K562 (cell line): ENCODE results near the gene AGPAT2. TPM values are rescaled to one million over a fixed set of nuclear protein-coding genes. Genes with fewer than 3 reads are reported as not detected.

Source experiments
- ATAC-seq: fragments of 200-7000 bp; cut with Tn5 transposase; 3 replicates; pipeline ENCODE4 v1.9.1; 2020; ENCODE audit warnings: moderate library complexity
- BruUV-seq: library from RNA; stranded (reverse); fragments of 400-500 nt; replicated peaks from 2 replicates; lab custom pipeline; 2021; lab: Mats Ljungman, UMichigan
- CTCF ChIA-PET: fragments of 300-600 bp; formaldehyde crosslinking; extraction: SDS; loops from one replicate; lab custom pipeline; 2021; ENCODE audit warnings: low intra/inter-chr PET ratio; lab: Yijun Ruan, JAX
- POLR2A ChIA-PET: fragments of 300-600, 350-650 bp; sonication (Branson Sonifier 250); formaldehyde crosslinking; extraction: SDS; loops from one replicate; lab custom pipeline; 2021; ENCODE audit warnings: antibody characterized with exemption, inconsistent platforms; lab: Yijun Ruan, JAX
- DNase-seq, 4 experiments: peaks; one replicate each; pipeline versions ENCODE4 v3.0.0 to v3.0.0-alpha.2; 2011 to 2018; ENCODE audit warnings: low spot score in 3 of 4, mixed read lengths in 3 of 4; ENCODE audit errors: extremely low read depth in 1 of 4
- FAIRE-seq: peaks from 2 replicates; lab custom pipeline; 2011; peaks lifted over from hg19 to GRCh38; lab: Jason Lieb, UNC
- H2AFZ ChIP-seq: 2 replicates; pipeline ENCODE4 v1.6.0; 2011; ENCODE audit warnings: low read depth, low read length, control low read depth, inconsistent platforms
- H3K27ac ChIP-seq: fragments of 200-600 bp; 3 replicates; pipeline ENCODE4 v1.8.0; 2011; ENCODE audit warnings: low read depth, mild to moderate bottlenecking, control low read depth, inconsistent platforms, low read length, moderate library complexity, mixed read lengths; ENCODE audit errors: extremely low read depth
- H3K27me3 ChIP-seq, 2 experiments: fragments of 300-600 bp in 1 of 2; 2 replicates in 1 of 2; 3 replicates in 1 of 2; pipeline versions ENCODE4 v1.6.0 to v1.8.0; 2011; ENCODE audit warnings: inconsistent platforms in 2 of 2, low read length in 2 of 2, mild to moderate bottlenecking in 1 of 2, mixed read lengths in 1 of 2, moderate library complexity in 1 of 2; ENCODE audit not compliant: control insufficient read depth in 2 of 2, insufficient read depth in 2 of 2
- H3K36me3 ChIP-seq: fragments of 300-600 bp; 3 replicates; pipeline ENCODE4 v1.8.0; 2011; ENCODE audit warnings: mild to moderate bottlenecking, low read length, inconsistent platforms; ENCODE audit not compliant: control insufficient read depth, insufficient read depth
- H3K4me1 ChIP-seq, 2 experiments: fragments of 200-600 bp in 1 of 2; replicated peaks in 1 of 2; 2 replicates in 1 of 2; 3 replicates in 1 of 2; pipeline versions ENCODE4 v1.5.1 to v1.8.0; 2011; ENCODE audit warnings: inconsistent platforms in 2 of 2, low read length in 2 of 2, mild to moderate bottlenecking in 1 of 2, mixed read lengths in 1 of 2, moderate library complexity in 1 of 2; ENCODE audit not compliant: control insufficient read depth in 2 of 2, insufficient read depth in 2 of 2
- H3K4me2 ChIP-seq: 2 replicates; pipeline ENCODE4 v1.6.1; 2011; ENCODE audit warnings: low read length, control low read depth, inconsistent platforms, mixed read lengths; ENCODE audit not compliant: insufficient read depth
- H3K4me3 ChIP-seq: fragments of 200-600 bp; sonication (generic), shearing (Covaris generic); 2 replicates; pipeline ENCODE4 v1.5.1; 2016; ENCODE audit warnings: control low read depth, inconsistent platforms
- H3K79me2 ChIP-seq: fragments of 200-600 bp; 3 replicates; pipeline ENCODE4 v1.8.0; 2011; ENCODE audit warnings: low read length, inconsistent platforms; ENCODE audit not compliant: control insufficient read depth, insufficient read depth
- H3K9ac ChIP-seq, 2 experiments: 2 replicates each; pipeline versions ENCODE4 v1.6.0 to v1.6.1; 2011; ENCODE audit warnings: low read depth in 2 of 2, low read length in 2 of 2, control low read depth in 1 of 2, inconsistent platforms in 1 of 2, mild to moderate bottlenecking in 1 of 2, mixed read lengths in 1 of 2; ENCODE audit not compliant: insufficient read depth in 1 of 2
- H3K9me1 ChIP-seq: one replicate; pipeline ENCODE4 v1.6.0; 2011; ENCODE audit warnings: inconsistent platforms, mild to moderate bottlenecking, low read length, moderate library complexity; ENCODE audit not compliant: control insufficient read depth, insufficient read depth
- H3K9me3 ChIP-seq: replicated peaks from 2 replicates; pipeline ENCODE4 v1.5.1; 2011; ENCODE audit warnings: low read depth, low read length, inconsistent platforms; ENCODE audit not compliant: control insufficient read depth, insufficient read depth
- H4K20me1 ChIP-seq: replicated peaks from 2 replicates; pipeline ENCODE4 v1.6.1; 2011; ENCODE audit warnings: low read length, inconsistent platforms, mixed read lengths; ENCODE audit not compliant: control insufficient read depth, insufficient read depth
- CBX3 ChIP-seq, 2 experiments: IDR thresholded peaks; 1 replicate in 1 of 2; 2 replicates in 1 of 2; pipeline ENCODE4 v1.6.1; 2012; ENCODE audit warnings: inconsistent platforms in 2 of 2, low read length in 2 of 2, borderline replicate concordance in 1 of 2, control low read depth in 1 of 2
- CREB1 ChIP-seq, 2 experiments: sonication (generic) in 1 of 2; formaldehyde crosslinking in 1 of 2; IDR thresholded peaks; 2 replicates each; pipeline versions ENCODE4 v1.6.1 to v1.8.0; 2012 to 2022; ENCODE audit warnings: inconsistent platforms in 1 of 2, mild to moderate bottlenecking in 1 of 2, missing genetic modification reagents in 1 of 2, moderate library complexity in 1 of 2
- DEAF1 ChIP-seq: fragments of 450-650 bp; formaldehyde crosslinking; IDR thresholded peaks from 2 replicates; pipeline ENCODE4 v1.4.0; 2020; ENCODE audit warnings: mild to moderate bottlenecking, moderate library complexity
- ETV1 ChIP-seq: fragments of 450-650 bp; conservative IDR thresholded peaks from 2 replicates; pipeline ENCODE4 v1.6.1; 2016; ENCODE audit warnings: missing genetic modification characterization, control low read depth, low read depth, missing compliant biosample characterization
- KLF6 ChIP-seq: fragments of 250-450 bp; sonication (Bioruptor Pico); IDR thresholded peaks from 2 replicates; pipeline ENCODE4 v1.4.0; 2020; ENCODE audit warnings: mild to moderate bottlenecking, moderate library complexity, borderline replicate concordance
- RAD51 ChIP-seq: fragments of 450-650 bp; IDR thresholded peaks from 2 replicates; pipeline ENCODE4 v1.7.1; 2016; ENCODE audit warnings: low read depth, mild to moderate bottlenecking, borderline replicate concordance
- RBM34 ChIP-seq: fragments of 200-400 bp; formaldehyde crosslinking; IDR thresholded peaks from 2 replicates; pipeline ENCODE4 v1.6.1; 2018; ENCODE audit warnings: low read length, borderline replicate concordance; ENCODE audit not compliant: insufficient read depth
- RUNX1 ChIP-seq: sonication (generic); IDR thresholded peaks from 2 replicates; pipeline ENCODE4 v1.6.1; 2016; ENCODE audit warnings: antibody characterized with exemption, low read depth
- SUPT5H ChIP-seq: fragments of 450-650 bp; IDR thresholded peaks from 2 replicates; pipeline ENCODE4 v1.6.1; 2016
- USF1 ChIP-seq: sonication (generic); formaldehyde crosslinking; IDR thresholded peaks from 2 replicates; pipeline ENCODE4 v1.9.0; 2022; ENCODE audit warnings: mild to moderate bottlenecking, missing genetic modification reagents
- ZNF77 ChIP-seq: fragments of 250-450 bp; sonication (Bioruptor Pico); IDR thresholded peaks from 2 replicates; pipeline ENCODE4 v1.5.0; 2020
- WGBS: fragments of 100-300 bp; shearing (Covaris generic); methylation state at CpG from one replicate; pipeline ENCODE4 v1.1.6; 2016; ENCODE audit warnings: low coverage, mixed read lengths; ENCODE audit not compliant: insufficient coverage; ENCODE audit errors: missing lambda C conversion rate; 5-methylcytosine and 5-hydroxymethylcytosine counted together
- in situ Hi-C: fragments of 300-500 bp; cut with MboI; formaldehyde crosslinking; loops from 4 replicates; pipeline ENCODE4 v1.15.0; 2018; ENCODE audit warnings: inconsistent platforms, mixed read lengths
- intact Hi-C: fragments of 100-400 bp; cut with micrococcal nuclease; formaldehyde crosslinking; loops from 2 replicates; pipeline ENCODE4 v1.14.2; 2022
- polyA plus RNA-seq, 8 experiments: library from polyadenylated mRNA; depleted of rRNA in 4 of 8; stranded (reverse) in 5 of 8; unstranded in 3 of 8; fragments of >200 nt; fragmentation: Nextera tagmentation in 2 of 8; fragmentation: Illumina TruSeq in 1 of 8; extraction: Ambion mirVana in 2 of 8; extraction: Trizol in 1 of 8; gene quantifications; 2 replicates each; pipeline versions ENCODE4 v1.2.1 to v1.2.3, GENCODE V29; 2011 to 2014; ENCODE audit warnings: inconsistent platforms in 1 of 8, missing spikeins in 1 of 8
- total RNA-seq, 7 experiments: library from RNA; depleted of rRNA in 6 of 7; stranded (reverse); fragments of >200 nt in 6 of 7; fragmentation: Illumina TruSeq in 2 of 7; extraction: Trizol in 2 of 7; gene quantifications; 2 replicates each; pipeline versions ENCODE4 v1.2.1 to v1.2.3, GENCODE V29; 2011 to 2021; ENCODE audit warnings: low replicate concordance in 1 of 7
- TF ChIP-seq, protein P1 (sequence below): fragments of 250-450 bp; sonication (Bioruptor Pico); IDR thresholded peaks from 2 replicates; pipeline ENCODE4 v1.4.0; 2020; ENCODE audit warnings: mild to moderate bottlenecking, moderate library complexity
- TF ChIP-seq, protein P2 (sequence below): fragments of 450-650 bp; IDR thresholded peaks from 2 replicates; pipeline ENCODE4 v1.7.0; 2016; ENCODE audit warnings: borderline replicate concordance
- TF ChIP-seq, protein P3 (sequence below): sonication (generic); formaldehyde crosslinking; IDR thresholded peaks from 2 replicates; pipeline ENCODE4 v1.9.0; 2022; ENCODE audit warnings: mild to moderate bottlenecking, missing genetic modification reagents

AGPAT2 gene
- total and polyA plus RNA-seq, 9 of the 15 experiments (the other 6 are each of a cell fraction or from before 2014, with no cell fraction given) = 0.13 to 54.5 (median 23.9) TPM

- Histone ChIP-seq H3K4me2 (peak overlapping the region; percentile 38; the same call in 1 of the 2 replicates), H3K9me3 (no peaks in the 10 kb centered on the region), H3K9ac (peak overlapping the region in 1 of 2 experiments; percentile 94; a peak in 2 of 4 replicates), H4K20me1 (no peaks in the 10 kb centered on the region), H3K36me3 (no peaks in the 10 kb centered on the region), H3K27ac (no peak overlapping the region), H3K4me3 (no peak overlapping the region), H3K79me2 (peaks cover 31% of the 10 kb centered on the region), H2AFZ (peak overlapping the region; percentile 57), H3K9me1 (no peaks in the 10 kb centered on the region), H3K4me1 (peaks cover 38 to 62% of the 10 kb centered on the region in 2 experiments), H3K27me3 (no peaks in the 10 kb centered on the region)
- in situ Hi-C loops = loop anchor here (25.0 kb wide), 1 partner anchor 307 kb away; the partner anchor contains the start of gene GPSM1
- BruUV-seq = no TSS peak
- 17% methylated on average over 14 of the region's 15 CpGs for WGBS
- CTCF ChIA-PET = interaction anchor here (0.6 to 1.9 kb wide), 4 partner anchors 10 to 305 kb away, joined by 3 to 11 read pairs (median 6); no protein-coding TSS in a partner anchor
- POLR2A ChIA-PET = interaction anchor here (0.6 to 1.1 kb wide), 3 partner anchors 10 to 61 kb away, joined by 3 read pairs; no protein-coding TSS in a partner anchor
- intact Hi-C loops = loop anchor here (2.0 kb wide), 1 partner anchor 13 kb away; no protein-coding TSS in a partner anchor
- ATAC-seq = no peak
- FAIRE-seq = no peak
- DNase-seq = peak in 3 of 4 experiments; percentile 87 to 95 (median 93)
- no peak for TF ChIP-seq ZNF77 (CRISPR knock-in tag)
- TF ChIP-seq DEAF1 (CRISPR knock-in tag) = no peak
- no peak for TF ChIP-seq SUPT5H
- TF ChIP-seq, protein P1, sequence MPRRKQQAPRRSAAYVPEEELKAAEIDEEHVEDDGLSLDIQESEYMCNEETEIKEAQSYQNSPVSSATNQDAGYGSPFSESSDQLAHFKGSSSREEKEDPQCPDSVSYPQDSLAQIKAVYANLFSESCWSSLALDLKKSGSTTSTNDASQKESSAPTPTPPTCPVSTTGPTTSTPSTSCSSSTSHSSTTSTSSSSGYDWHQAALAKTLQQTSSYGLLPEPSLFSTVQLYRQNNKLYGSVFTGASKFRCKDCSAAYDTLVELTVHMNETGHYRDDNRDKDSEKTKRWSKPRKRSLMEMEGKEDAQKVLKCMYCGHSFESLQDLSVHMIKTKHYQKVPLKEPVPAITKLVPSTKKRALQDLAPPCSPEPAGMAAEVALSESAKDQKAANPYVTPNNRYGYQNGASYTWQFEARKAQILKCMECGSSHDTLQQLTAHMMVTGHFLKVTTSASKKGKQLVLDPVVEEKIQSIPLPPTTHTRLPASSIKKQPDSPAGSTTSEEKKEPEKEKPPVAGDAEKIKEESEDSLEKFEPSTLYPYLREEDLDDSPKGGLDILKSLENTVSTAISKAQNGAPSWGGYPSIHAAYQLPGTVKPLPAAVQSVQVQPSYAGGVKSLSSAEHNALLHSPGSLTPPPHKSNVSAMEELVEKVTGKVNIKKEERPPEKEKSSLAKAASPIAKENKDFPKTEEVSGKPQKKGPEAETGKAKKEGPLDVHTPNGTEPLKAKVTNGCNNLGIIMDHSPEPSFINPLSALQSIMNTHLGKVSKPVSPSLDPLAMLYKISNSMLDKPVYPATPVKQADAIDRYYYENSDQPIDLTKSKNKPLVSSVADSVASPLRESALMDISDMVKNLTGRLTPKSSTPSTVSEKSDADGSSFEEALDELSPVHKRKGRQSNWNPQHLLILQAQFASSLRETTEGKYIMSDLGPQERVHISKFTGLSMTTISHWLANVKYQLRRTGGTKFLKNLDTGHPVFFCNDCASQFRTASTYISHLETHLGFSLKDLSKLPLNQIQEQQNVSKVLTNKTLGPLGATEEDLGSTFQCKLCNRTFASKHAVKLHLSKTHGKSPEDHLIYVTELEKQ = no peak
- TF ChIP-seq ETV1 (tag) = no peak
- TF ChIP-seq, protein P2, sequence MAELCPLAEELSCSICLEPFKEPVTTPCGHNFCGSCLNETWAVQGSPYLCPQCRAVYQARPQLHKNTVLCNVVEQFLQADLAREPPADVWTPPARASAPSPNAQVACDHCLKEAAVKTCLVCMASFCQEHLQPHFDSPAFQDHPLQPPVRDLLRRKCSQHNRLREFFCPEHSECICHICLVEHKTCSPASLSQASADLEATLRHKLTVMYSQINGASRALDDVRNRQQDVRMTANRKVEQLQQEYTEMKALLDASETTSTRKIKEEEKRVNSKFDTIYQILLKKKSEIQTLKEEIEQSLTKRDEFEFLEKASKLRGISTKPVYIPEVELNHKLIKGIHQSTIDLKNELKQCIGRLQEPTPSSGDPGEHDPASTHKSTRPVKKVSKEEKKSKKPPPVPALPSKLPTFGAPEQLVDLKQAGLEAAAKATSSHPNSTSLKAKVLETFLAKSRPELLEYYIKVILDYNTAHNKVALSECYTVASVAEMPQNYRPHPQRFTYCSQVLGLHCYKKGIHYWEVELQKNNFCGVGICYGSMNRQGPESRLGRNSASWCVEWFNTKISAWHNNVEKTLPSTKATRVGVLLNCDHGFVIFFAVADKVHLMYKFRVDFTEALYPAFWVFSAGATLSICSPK = no peak
- TF ChIP-seq KLF6 = no peak
- TF ChIP-seq RUNX1 = no peak
- no peak for TF ChIP-seq CREB1 (IDR thresholded peaks at IDR 0.05)
- TF ChIP-seq CREB1 (CRISPR knock-in tag; IDR thresholded peaks at IDR 0.05) = 0 out of 2 replicates have a peak, but pooled peaks have one; percentile 0
- no peak for TF ChIP-seq RBM34
- TF ChIP-seq USF1 (CRISPR knock-in tag) = peak; percentile 88
- TF ChIP-seq, protein P3, sequence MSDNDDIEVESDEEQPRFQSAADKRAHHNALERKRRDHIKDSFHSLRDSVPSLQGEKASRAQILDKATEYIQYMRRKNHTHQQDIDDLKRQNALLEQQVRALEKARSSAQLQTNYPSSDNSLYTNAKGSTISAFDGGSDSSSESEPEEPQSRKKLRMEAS (CRISPR knock-in tag) = peak; percentile 84
- TF ChIP-seq RAD51 = peak; percentile 31; the same call in 1 of the 2 replicates
- no peak for TF ChIP-seq CBX3 (IDR thresholded peaks at IDR 0.05; ENCODE audit: borderline replicate concordance in 1 of 2, low read length in 2 of 2)
Measured at GRCh38 chr9:136644343-136644592, 43.0 kb downstream of the AGPAT2 start.
